Right lobe of liver (tissue), 6 donors: ENCODE measurements around the gene FAM234B. TPM values are rescaled to one million over a fixed set of nuclear protein-coding genes. Genes with fewer than 3 reads are reported as not detected.

Source experiments
- ATAC-seq, 4 donors: fragments of 200-7000 bp; cut with Tn5 transposase; one replicate each; pipeline ENCODE4 v1.9.1; 2020; ENCODE audit warnings: mild to moderate bottlenecking in 4 of 4, moderate library complexity in 4 of 4
- DNase-seq, 3 donors: peaks; one replicate each; pipeline ENCODE4 v3.0.0-alpha.2; 2020
- H3K27ac ChIP-seq, 3 donors: fragments of 200-600 bp; one replicate each; pipeline ENCODE4 v1.8.0; 2022
- H3K27me3 ChIP-seq, 2 donors: fragments of 200-600 bp; one replicate each; pipeline ENCODE4 v1.8.0; 2022
- H3K36me3 ChIP-seq, 4 donors: fragments of 200-600 bp; sonication (generic) in 1 of 4; one replicate each; pipeline versions ENCODE4 v1.5.1 to v1.8.0; 2017 to 2022; ENCODE audit warnings: control low read depth in 1 of 4
- H3K4me1 ChIP-seq, 4 donors: fragments of 200-600 bp; sonication (generic) in 1 of 4; one replicate each; pipeline versions ENCODE4 v1.5.1 to v1.8.0; 2017 to 2022; ENCODE audit warnings: control low read depth in 1 of 4
- H3K4me3 ChIP-seq, 3 donors: fragments of 200-600 bp; one replicate each; pipeline ENCODE4 v1.8.0; 2022
- H3K9me3 ChIP-seq, 4 donors: fragments of 200-600 bp; sonication (generic) in 1 of 4; one replicate each; pipeline versions ENCODE4 v1.5.1 to v1.8.0; 2017 to 2022; ENCODE audit warnings: control low read depth in 1 of 4
- CTCF ChIP-seq, 4 donors: fragments of 200-600 bp in 3 of 4; fragments of 450-650 bp in 1 of 4; IDR thresholded peaks; one replicate each; pipeline versions ENCODE4 v1.5.1 to v1.8.0; 2016 to 2022; ENCODE audit warnings: antibody characterized with exemption in 4 of 4, mild to moderate bottlenecking in 2 of 4
- POLR2A ChIP-seq: fragments of 450-650 bp; IDR thresholded peaks from one replicate; pipeline ENCODE4 v1.6.1; 2017; ENCODE audit warnings: antibody characterized with exemption, mild to moderate bottlenecking
- WGBS: methylation state at CpG from one replicate; pipeline ENCODE4 v1.1.6; 2018; ENCODE audit warnings: low coverage, low lambda C conversion rate; ENCODE audit not compliant: insufficient coverage; ENCODE audit errors: missing lambda C conversion rate; 5-methylcytosine and 5-hydroxymethylcytosine counted together
- intact Hi-C, 2 donors: fragments of 100-400 bp; cut with DNase I; formaldehyde crosslinking; loops; one replicate each; pipeline versions ENCODE4 v1.11.2 to v1.14.1; 2022
- total RNA-seq, 6 experiments: library from RNA; depleted of rRNA in 2 of 6; stranded (reverse); fragments of >200 nt in 2 of 6; fragmentation: NEBNext Ultra II Directional in 3 of 6; extraction: Animal tissue kit (Norgen Biotek cat#: 25700) in 3 of 6; gene quantifications; one replicate each; pipeline versions ENCODE4 v1.1.0 to v1.2.4, GENCODE V29; 2016 to 2023
- donor health status: DM: no; HTN: yes; CAD: no.
- donor health status: DM: no; HTN: no; CAD: no.
- donor health status: DM: no; HTN: no; CAD: no.
- donor health status: DM: no; HTN: yes; CAD: no.
- donor health status: DM: no; HTN: yes; CAD: no.

The FAM234B gene
- total RNA-seq, 6 experiments from 2014 or later = 2.9 to 4.8 (median 3.2) TPM

GRCh38 chr12:13071305-13072280, 27.4 kb downstream of the FAM234B start:
- WGBS = 80% methylated on average over 9 of the region's 10 CpGs

GRCh38 chr12:13073173-13073572, 29.0 kb downstream of the FAM234B start:
- Histone ChIP-seq H3K4me1 (no peaks in the 10 kb centered on the region), H3K4me3 (no peak overlapping the region), H3K27ac (no peak overlapping the region), H3K9me3 (no peaks in the 10 kb centered on the region), H3K36me3 (no peaks in the 10 kb centered on the region), H3K27me3 (no peaks in the 10 kb centered on the region)
- DNase-seq (no peak), ATAC-seq (no peak)
- TF ChIP-seq CTCF (IDR thresholded peaks at IDR 0.05) = no peak
- TF ChIP-seq POLR2A = no peak
- intact Hi-C loops = no loop called here
- WGBS = 96% methylated on average over 3 of the region's 3 CpGs

More at GRCh38 chr12:13071305-13072280, 27.4 kb downstream of the FAM234B start:
- intact Hi-C loops = no loop called here
- Histone ChIP-seq H3K9me3 (no peaks in the 10 kb centered on the region), H3K36me3 (no peaks in the 10 kb centered on the region), H3K27me3 (no peaks in the 10 kb centered on the region), H3K4me1 (no peaks in the 10 kb centered on the region), H3K27ac (no peak overlapping the region), H3K4me3 (no peak overlapping the region)
- DNase-seq (no peak), ATAC-seq (no peak)
- no peak for TF ChIP-seq POLR2A
- TF ChIP-seq CTCF (IDR thresholded peaks at IDR 0.05) = no peak

- H3K4me1 ChIP-seq = no peaks in the 10 kb centered on the region
- TF ChIP-seq POLR2A = no peak
- no peak for TF ChIP-seq CTCF (IDR thresholded peaks at IDR 0.05)
- intact Hi-C loops = no loop called here
- H3K9me3 ChIP-seq = no peaks in the 10 kb centered on the region
- DNase-seq (no peak), ATAC-seq (no peak)
- WGBS = 78% methylated on average over 2 of the region's 3 CpGs
- H3K36me3 ChIP-seq = no peaks in the 10 kb centered on the region
- no peak overlapping the region for H3K4me3 ChIP-seq
- H3K27me3 ChIP-seq = no peaks in the 10 kb centered on the region
- H3K27ac ChIP-seq = no peak overlapping the region
Observed at GRCh38 chr12:13074396-13075117, 30.4 kb downstream of the FAM234B start.

- H3K4me3 ChIP-seq = no peak overlapping the region
- DNase-seq (no peak), ATAC-seq (no peak)
- H3K4me1 ChIP-seq = no peaks in the 10 kb centered on the region
- H3K27ac ChIP-seq = no peak overlapping the region
- no peaks in the 10 kb centered on the region for H3K27me3 ChIP-seq
- H3K9me3 ChIP-seq = no peaks in the 10 kb centered on the region
- no peaks in the 10 kb centered on the region for H3K36me3 ChIP-seq
- intact Hi-C loops = no loop called here
- no peak for TF ChIP-seq CTCF (IDR thresholded peaks at IDR 0.05)
- TF ChIP-seq POLR2A = no peak
Observed at GRCh38 chr12:13075118-13075480, 30.9 kb downstream of the FAM234B start.
